GM12872 (cell line): ENCODE results near the gene TNNC1.

Source experiments
- CTCF ChIP-seq: IDR thresholded peaks from 3 replicates; pipeline ENCODE4 v1.5.1; 2011; ENCODE audit warnings: low read depth, mild to moderate bottlenecking, low read length, moderate library complexity; ENCODE audit not compliant: insufficient read depth

The TNNC1 gene

GRCh38 chr3:52453496-52454249 lies at the start of gene TNNC1:
TNNC1 (minus strand) TSS chr3:52454041; CDS start chr3:52454015, 26 bp downstream.
- TF ChIP-seq CTCF: no peak

DNA sequence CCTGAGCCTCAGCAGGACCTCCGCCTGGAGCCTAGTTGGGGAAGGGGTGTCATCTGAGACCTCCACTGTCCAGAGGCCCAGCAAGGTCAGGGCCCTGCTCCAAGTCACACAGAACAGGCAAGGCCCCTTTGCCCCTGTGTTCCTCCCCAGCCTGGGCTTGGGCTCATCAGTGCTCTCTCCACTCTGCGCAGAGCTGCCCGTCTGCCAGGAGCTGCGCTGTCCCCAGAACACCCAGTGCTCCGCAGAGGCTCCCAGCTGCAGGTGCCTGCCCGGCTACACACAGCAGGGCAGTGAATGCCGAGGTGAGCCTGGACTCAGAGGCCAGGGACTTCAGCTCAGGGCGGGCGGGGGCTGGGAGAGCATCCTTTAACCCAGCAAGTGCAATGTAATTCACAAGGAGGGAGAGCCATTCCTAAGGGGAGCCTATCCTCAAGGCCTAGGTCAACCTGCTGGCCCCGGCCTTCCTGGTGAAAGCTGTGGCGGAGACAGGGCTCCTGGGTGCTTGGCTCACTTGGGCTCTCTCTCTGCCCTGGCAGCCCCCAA lies 49.0 kb upstream of the TNNC1 start:
- no peak for TF ChIP-seq CTCF

DNA sequence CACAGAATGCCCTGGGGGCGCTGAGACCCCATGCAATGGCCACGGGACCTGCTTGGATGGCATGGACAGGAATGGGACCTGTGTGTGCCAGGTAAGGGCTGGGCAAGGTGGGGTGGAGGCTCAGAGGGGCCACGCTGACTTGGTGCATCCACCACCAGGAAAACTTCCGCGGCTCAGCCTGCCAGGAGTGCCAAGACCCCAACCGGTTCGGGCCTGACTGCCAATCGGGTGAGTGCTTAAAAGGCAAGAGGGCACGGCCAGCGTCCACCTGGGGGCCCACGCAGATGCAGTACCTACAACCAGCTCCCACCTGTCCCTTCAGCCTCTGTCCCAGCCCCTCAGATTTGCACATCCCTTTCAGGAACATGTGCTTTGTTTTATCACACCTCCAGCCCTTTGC lies 48.2 kb upstream of the TNNC1 start:
- TF ChIP-seq CTCF: no peak

GRCh38 chr3:52501046-52501445 lies 47.2 kb upstream of the TNNC1 start:
- TF ChIP-seq CTCF: no peak

GRCh38 chr3:52498137-52499054 lies 44.6 kb upstream of the TNNC1 start:
- TF ChIP-seq CTCF: no peak

GRCh38 chr3:52495777-52496602 lies 42.1 kb upstream of the TNNC1 start:
- TF ChIP-seq CTCF: no peak
